Measurements from ENCODE around the gene RALGAPB.

- TF ChIP-seq, protein P1, sequence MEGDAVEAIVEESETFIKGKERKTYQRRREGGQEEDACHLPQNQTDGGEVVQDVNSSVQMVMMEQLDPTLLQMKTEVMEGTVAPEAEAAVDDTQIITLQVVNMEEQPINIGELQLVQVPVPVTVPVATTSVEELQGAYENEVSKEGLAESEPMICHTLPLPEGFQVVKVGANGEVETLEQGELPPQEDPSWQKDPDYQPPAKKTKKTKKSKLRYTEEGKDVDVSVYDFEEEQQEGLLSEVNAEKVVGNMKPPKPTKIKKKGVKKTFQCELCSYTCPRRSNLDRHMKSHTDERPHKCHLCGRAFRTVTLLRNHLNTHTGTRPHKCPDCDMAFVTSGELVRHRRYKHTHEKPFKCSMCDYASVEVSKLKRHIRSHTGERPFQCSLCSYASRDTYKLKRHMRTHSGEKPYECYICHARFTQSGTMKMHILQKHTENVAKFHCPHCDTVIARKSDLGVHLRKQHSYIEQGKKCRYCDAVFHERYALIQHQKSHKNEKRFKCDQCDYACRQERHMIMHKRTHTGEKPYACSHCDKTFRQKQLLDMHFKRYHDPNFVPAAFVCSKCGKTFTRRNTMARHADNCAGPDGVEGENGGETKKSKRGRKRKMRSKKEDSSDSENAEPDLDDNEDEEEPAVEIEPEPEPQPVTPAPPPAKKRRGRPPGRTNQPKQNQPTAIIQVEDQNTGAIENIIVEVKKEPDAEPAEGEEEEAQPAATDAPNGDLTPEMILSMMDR (optimal IDR thresholded peaks at IDR 0.05 in 1 of 3, IDR thresholded peaks at IDR 0.05 in 1 of 3, conservative IDR thresholded peaks at IDR 0.05 in 1 of 3; ENCODE audit: extremely low read depth in 1 of 3, insufficient read depth in 2 of 3, low read length in 3 of 3): no peak
- TF ChIP-seq EZH2 (IDR thresholded peaks at IDR 0.05; ENCODE audit: low read length): no peak
These were observed 93.5 kb downstream of the RALGAPB start for GRCh38 chr20:38566036-38566598.

Data from keratinocyte (primary cell).